Keratinocyte (primary cell): Measurements from ENCODE around the gene B9D1. TPM values are rescaled to one million over a fixed set of nuclear protein-coding genes. Genes with fewer than 3 reads are reported as not detected.

ENCODE experiments used
- DNase-seq: peaks from one replicate; pipeline ENCODE4 v3.0.0-alpha.2; 2011; ENCODE audit warnings: low read depth, missing footprints, low spot score
- FAIRE-seq: peaks from 2 replicates; lab custom pipeline; 2011; peaks lifted over from hg19 to GRCh38; lab: Jason Lieb, UNC
- H2AFZ ChIP-seq: 2 replicates; pipeline ENCODE4 v1.6.0; 2012; ENCODE audit warnings: low read length, control low read depth, inconsistent platforms; ENCODE audit not compliant: control insufficient read depth
- H3K27ac ChIP-seq: 2 replicates; pipeline ENCODE4 v1.5.1; 2011; ENCODE audit warnings: low read length; ENCODE audit not compliant: control insufficient read depth, insufficient read depth
- H3K27me3 ChIP-seq: 3 replicates; pipeline ENCODE4 v1.6.0; 2011; ENCODE audit warnings: low read length; ENCODE audit not compliant: control insufficient read depth, insufficient read depth; ENCODE audit errors: extremely low read depth
- H3K36me3 ChIP-seq, 2 experiments: 2 replicates in 1 of 2; 3 replicates in 1 of 2; pipeline ENCODE4 v1.5.1; 2011; ENCODE audit warnings: low read length in 2 of 2, mild to moderate bottlenecking in 1 of 2; ENCODE audit not compliant: control insufficient read depth in 2 of 2, insufficient read depth in 2 of 2; ENCODE audit errors: extremely low read depth in 1 of 2
- H3K4me1 ChIP-seq: 3 replicates; pipeline ENCODE4 v1.5.1; 2011; ENCODE audit warnings: low read length; ENCODE audit not compliant: control insufficient read depth, insufficient read depth; ENCODE audit errors: extremely low read depth
- H3K4me2 ChIP-seq: 3 replicates; pipeline ENCODE4 v1.6.0; 2011; ENCODE audit warnings: low read depth, low read length; ENCODE audit not compliant: control insufficient read depth, insufficient read depth; ENCODE audit errors: extremely low read depth
- H3K4me3 ChIP-seq, 3 experiments: fragments of 200-600 bp in 1 of 3; sonication (generic) in 1 of 3; 2 replicates in 2 of 3; 3 replicates in 1 of 3; pipeline ENCODE4 v1.5.1; 2011 to 2016; ENCODE audit warnings: low read length in 3 of 3, mild to moderate bottlenecking in 3 of 3, control low read depth in 2 of 3, inconsistent platforms in 1 of 3, low read depth in 1 of 3, mixed read lengths in 1 of 3, mixed run types in 1 of 3, moderate library complexity in 1 of 3; ENCODE audit not compliant: control insufficient read depth in 2 of 3, insufficient read depth in 2 of 3; ENCODE audit errors: extremely low read depth in 1 of 3
- H3K79me2 ChIP-seq: 2 replicates; pipeline ENCODE4 v1.6.0; 2012; ENCODE audit warnings: low read length; ENCODE audit not compliant: control insufficient read depth, insufficient read depth
- H3K9ac ChIP-seq: 3 replicates; pipeline ENCODE4 v1.6.0; 2011; ENCODE audit warnings: low read length; ENCODE audit not compliant: control insufficient read depth, insufficient read depth; ENCODE audit errors: extremely low read depth
- H3K9me1 ChIP-seq: 3 replicates; pipeline ENCODE4 v1.6.0; 2011; ENCODE audit warnings: low read length; ENCODE audit not compliant: control insufficient read depth, insufficient read depth; ENCODE audit errors: extremely low read depth
- H3K9me3 ChIP-seq: 2 replicates; pipeline ENCODE4 v1.5.1; 2012; ENCODE audit warnings: low read depth, low read length; ENCODE audit not compliant: control insufficient read depth
- H4K20me1 ChIP-seq: 3 replicates; pipeline ENCODE4 v1.6.0; 2011; ENCODE audit warnings: low read length; ENCODE audit not compliant: control insufficient read depth, insufficient read depth; ENCODE audit errors: extremely low read depth
- CTCF ChIP-seq, 3 experiments: IDR thresholded peaks in 1 of 3; conservative IDR thresholded peaks in 1 of 3; optimal IDR thresholded peaks in 1 of 3; 2 replicates in 2 of 3; 3 replicates in 1 of 3; pipeline versions ENCODE3 to v1.5.1; 2011; ENCODE audit warnings: low read length in 3 of 3, mild to moderate bottlenecking in 3 of 3, moderate library complexity in 2 of 3, control low read depth in 1 of 3, inconsistent platforms in 1 of 3; ENCODE audit not compliant: insufficient read depth in 2 of 3; ENCODE audit errors: extremely low read depth in 1 of 3
- EZH2 ChIP-seq: IDR thresholded peaks from one replicate; pipeline ENCODE4 v1.6.1; 2012; ENCODE audit warnings: inconsistent platforms, mild to moderate bottlenecking, low read length, moderate library complexity
- dilution Hi-C: fragments of 300-500 bp; cut with MboI; formaldehyde crosslinking; loops from one replicate; pipeline ENCODE4 v1.7.0; 2020; ENCODE audit warnings: low sequenced_read_pairs; ENCODE audit not compliant: extremely low pct_ligation_motif_present
- polyA plus RNA-seq, 5 experiments: library from polyadenylated mRNA; depleted of rRNA in 3 of 5; stranded (reverse) in 3 of 5; stranded (forward) in 1 of 5; unstranded in 1 of 5; fragments of >200 nt; gene quantifications; 1 replicate in 1 of 5; 2 replicates in 3 of 5; 3 replicates in 1 of 5; pipeline versions ENCODE4 v1.2.1 to v1.2.3, GENCODE V29; 2011 to 2012; ENCODE audit warnings: missing spikeins in 2 of 5, low read depth in 1 of 5, low replicate concordance in 1 of 5

B9D1 gene
- polyA plus RNA-seq, 1 donor (not counting 4 experiments of a cell fraction or from before 2014, with no cell fraction given) = 30.3 TPM

GRCh38 chr17:19370493-19370960 is 8.0 kb upstream of the B9D1 start:
- Histone ChIP-seq H2AFZ (no peak overlapping the region), H3K9me1 (no peaks in the 10 kb centered on the region), H4K20me1 (no peaks in the 10 kb centered on the region), H3K36me3 (no peaks in the 10 kb centered on the region), H3K4me2 (no peak overlapping the region), H3K27ac (no peak overlapping the region), H3K4me1 (no peaks in the 10 kb centered on the region), H3K27me3 (no peaks in the 10 kb centered on the region), H3K9me3 (no peaks in the 10 kb centered on the region), H3K79me2 (no peaks in the 10 kb centered on the region), H3K9ac (no peak overlapping the region), H3K4me3 (no peak overlapping the region)
- no peak for DNase-seq
- no peak for TF ChIP-seq CTCF (optimal IDR thresholded peaks at IDR 0.05 in 1 of 3, IDR thresholded peaks at IDR 0.05 in 1 of 3, conservative IDR thresholded peaks at IDR 0.05 in 1 of 3; ENCODE audit: extremely low read depth in 1 of 3, insufficient read depth in 2 of 3, low read length in 3 of 3)
- no peak for TF ChIP-seq EZH2
- no peak for FAIRE-seq
- dilution Hi-C loops = loop anchor here (25.0 kb wide), 1 partner anchor 292 kb away; no protein-coding TSS in a partner anchor

- H4K20me1 ChIP-seq = no peaks in the 10 kb centered on the region
- H3K27me3 ChIP-seq = no peaks in the 10 kb centered on the region
- H3K4me2 ChIP-seq = no peak overlapping the region
- no peak for FAIRE-seq
- no peak overlapping the region for H3K9ac ChIP-seq
- dilution Hi-C loops = loop anchor here (25.0 kb wide), 1 partner anchor 292 kb away; no protein-coding TSS in a partner anchor
- no peaks in the 10 kb centered on the region for H3K4me1 ChIP-seq
- no peaks in the 10 kb centered on the region for H3K79me2 ChIP-seq
- no peaks in the 10 kb centered on the region for H3K9me3 ChIP-seq
- no peak overlapping the region for H3K4me3 ChIP-seq
- TF ChIP-seq EZH2 (no peak), CTCF (optimal IDR thresholded peaks at IDR 0.05 in 1 of 3, IDR thresholded peaks at IDR 0.05 in 1 of 3, conservative IDR thresholded peaks at IDR 0.05 in 1 of 3; ENCODE audit: extremely low read depth in 1 of 3, insufficient read depth in 2 of 3, low read length in 3 of 3) (no peak)
- H2AFZ ChIP-seq = no peak overlapping the region
- no peak for DNase-seq
- H3K9me1 ChIP-seq = no peaks in the 10 kb centered on the region
- no peak overlapping the region for H3K27ac ChIP-seq
- H3K36me3 ChIP-seq = no peaks in the 10 kb centered on the region
Observed at GRCh38 chr17:19369846-19370492, 7.4 kb upstream of the B9D1 start.
